Activated T-helper 1 cell treated with Interleukin-2 at 50 U/mL for 16 hours (primary cell): ENCODE results near the gene SLC9B2.
"Not testable (repeated sequence)": the region's sequence is repeated elsewhere in the genome, so short reads cannot be mapped to it uniquely, and the experiment has no call there.

Experiments used
- DNase-seq: peaks from one replicate; pipeline ENCODE4 v3.0.0-alpha.2; 2020; ENCODE audit warnings: low read depth

SLC9B2 gene

DNA sequence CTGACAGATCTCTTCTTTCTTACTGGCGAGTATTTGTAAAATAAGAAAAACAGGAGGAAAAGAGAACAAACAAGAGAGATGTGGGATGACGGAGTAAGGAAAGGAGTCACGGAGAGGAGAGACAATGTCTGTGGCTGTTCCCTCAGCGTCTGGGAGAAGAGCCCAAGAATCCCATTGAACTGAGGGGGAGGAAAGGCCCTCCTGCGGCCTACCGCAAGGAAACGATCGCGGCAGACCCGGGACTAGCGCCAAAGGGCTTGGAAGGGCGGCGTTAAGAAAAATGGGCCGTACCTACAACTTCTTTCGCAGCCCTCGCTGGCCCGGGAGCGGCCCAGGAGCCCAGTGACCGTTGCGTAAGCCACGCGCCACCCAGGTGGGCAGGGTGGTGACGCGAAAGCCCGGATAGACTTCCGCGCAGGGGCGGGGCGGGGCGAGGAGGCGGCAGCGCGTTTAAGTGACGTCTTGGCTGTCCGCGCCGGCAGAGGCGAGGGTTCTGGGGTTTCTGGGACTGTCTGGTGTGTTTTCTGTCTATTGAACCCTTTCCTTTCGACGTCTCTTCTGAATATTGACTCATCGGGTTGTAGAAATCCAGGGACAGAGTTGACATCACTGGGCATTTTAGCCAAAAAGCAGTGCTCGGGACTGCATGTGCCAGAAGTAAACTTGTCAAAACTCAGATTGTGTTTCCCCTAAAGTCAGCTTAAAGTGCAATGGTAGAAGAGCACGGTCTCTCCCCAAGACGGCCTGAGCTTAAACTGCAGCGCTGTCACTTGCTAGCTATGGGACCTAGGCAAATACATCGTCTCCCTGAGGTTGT lies 57.0 kb downstream of the SLC9B2 start, which contains the start of gene SLC9B1:
TSS of gene SLC9B1 (minus strand) at position 398 of the 817 bp plus-strand sequence. CDS start 27,994 bp downstream, outside the sequence.
- peak; percentile 88 for DNase-seq

GRCh38 chr4:103018391-103019307 lies 57.9 kb downstream of the SLC9B2 start:
- DNase-seq: no peak

DNA sequence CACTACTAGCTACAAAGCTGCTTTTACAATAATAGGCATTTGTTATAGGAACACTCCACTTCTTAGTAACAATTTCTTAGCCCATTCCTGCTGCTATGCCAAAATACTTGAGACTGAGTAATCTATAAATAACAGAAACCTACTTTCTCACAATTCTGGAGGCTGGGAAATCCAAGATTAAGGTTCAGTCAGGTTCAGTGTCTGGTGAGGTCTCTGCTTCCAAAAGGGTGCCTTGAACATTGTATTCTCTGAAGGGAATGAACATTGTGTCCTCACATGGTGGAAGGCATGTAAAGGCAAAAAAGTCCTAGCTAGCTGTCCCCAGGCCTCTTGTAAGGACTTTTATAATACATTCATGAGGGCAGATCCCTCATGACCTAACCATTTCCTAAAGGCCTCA lies 64.0 kb downstream of the SLC9B2 start:
- DNase-seq: no peak

- no peak for DNase-seq
Observed at GRCh38 chr4:103012060-103012459, 64.5 kb downstream of the SLC9B2 start.

DNA sequence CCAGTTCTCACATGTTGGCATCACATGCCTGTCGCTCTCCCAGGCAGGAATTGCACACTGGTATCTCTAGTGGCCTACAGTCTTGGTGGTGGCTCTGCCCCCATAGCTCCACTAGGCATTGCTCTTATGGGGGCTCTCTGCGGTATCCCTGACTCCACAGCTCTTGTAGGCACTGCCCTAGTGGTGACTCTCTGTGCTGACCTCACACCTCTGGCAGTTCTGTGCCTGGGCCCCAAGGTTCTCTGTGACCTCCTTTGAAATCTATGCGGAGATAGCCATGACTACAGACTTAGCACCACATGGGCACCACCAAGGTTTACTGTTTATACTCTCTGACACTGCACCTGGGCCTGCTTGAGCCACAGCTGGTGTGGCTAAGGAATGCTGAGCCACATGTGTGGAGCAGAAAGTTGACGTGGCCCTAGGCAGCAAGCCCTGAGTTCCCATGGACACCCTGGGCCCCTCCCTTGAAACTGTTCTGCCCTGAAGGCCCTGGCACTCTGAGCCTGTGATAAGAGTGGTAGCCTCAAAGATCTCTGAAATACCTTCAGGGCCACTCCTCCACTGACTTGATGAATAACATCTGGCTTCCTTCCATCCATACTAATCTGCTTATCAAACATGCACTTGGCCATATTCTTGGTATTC lies 65.1 kb downstream of the SLC9B2 start:
- no peak for DNase-seq

GRCh38 chr4:103010804-103011203 lies 65.8 kb downstream of the SLC9B2 start:
- no peak for DNase-seq

DNA sequence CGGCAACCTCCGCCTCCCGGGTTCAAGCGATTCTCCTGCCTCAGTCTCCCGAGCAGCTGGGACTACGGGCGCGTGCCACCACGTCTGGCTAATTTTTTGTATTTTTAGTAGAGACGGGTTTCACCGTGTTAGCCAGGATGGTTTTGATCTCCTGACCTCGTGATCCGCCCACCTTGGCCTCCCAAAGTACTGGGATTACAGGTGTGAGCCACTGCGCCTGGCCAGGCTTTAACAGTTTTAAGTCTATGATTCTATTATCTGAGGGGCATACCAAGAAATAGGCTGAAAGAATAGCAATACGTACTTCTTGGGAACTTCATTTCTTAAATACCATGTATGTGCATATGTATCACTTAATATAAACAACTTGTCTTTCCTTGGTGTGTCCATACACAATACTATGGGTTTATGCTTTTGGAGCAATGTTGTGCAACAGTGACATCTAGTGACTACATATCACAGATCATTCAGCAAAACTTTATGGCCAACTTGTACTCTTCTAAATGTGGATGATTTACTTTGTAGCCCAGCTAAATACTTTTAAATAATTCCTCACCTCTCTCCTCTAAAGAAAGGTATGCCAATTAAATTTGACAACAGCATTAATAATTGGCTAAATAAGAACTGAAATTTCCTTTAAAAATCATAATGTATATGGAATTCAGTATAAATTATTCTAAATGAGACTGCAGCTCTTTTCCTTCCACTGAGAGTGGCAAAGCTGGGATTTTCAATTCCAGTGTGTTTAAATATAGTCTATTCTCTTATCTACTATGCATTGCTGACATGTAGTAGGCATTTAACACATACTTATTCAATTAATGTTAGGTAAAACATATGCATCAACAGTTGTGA lies 67.5 kb downstream of the SLC9B2 start:
- no peak for DNase-seq

- no peak for DNase-seq
Observed at GRCh38 chr4:103002551-103002950, 74.0 kb downstream of the SLC9B2 start.

GRCh38 chr4:102994803-102995202 lies 81.8 kb downstream of the SLC9B2 start:
- DNase-seq: no peak

GRCh38 chr4:102993985-102994384 lies 82.6 kb downstream of the SLC9B2 start:
- not testable (repeated sequence) for DNase-seq

- DNase-seq: no peak
Observed at GRCh38 chr4:102988429-102989020, 88.0 kb downstream of the SLC9B2 start.

- no peak for DNase-seq
Observed at GRCh38 chr4:102981005-102981404, 95.6 kb downstream of the SLC9B2 start.
